Thyroid gland (tissue), 4 donors: ENCODE results near the gene STK32B.

Experiments
- CTCF ChIP-seq, 6 experiments: fragments of 200-600 bp in 3 of 6; fragments of 450-650 bp in 3 of 6; sonication (generic) in 3 of 6; IDR thresholded peaks; one replicate each; pipeline ENCODE4 v1.5.1; 2016 to 2019; ENCODE audit warnings: antibody characterized with exemption in 6 of 6, mild to moderate bottlenecking in 2 of 6, inconsistent platforms in 1 of 6, moderate library complexity in 1 of 6
- POLR2A ChIP-seq, 2 donors: fragments of 450-650 bp; IDR thresholded peaks; one replicate each; pipeline ENCODE4 v1.6.1; 2017; ENCODE audit warnings: antibody characterized with exemption in 2 of 2, mild to moderate bottlenecking in 2 of 2, moderate library complexity in 1 of 2

DNA sequence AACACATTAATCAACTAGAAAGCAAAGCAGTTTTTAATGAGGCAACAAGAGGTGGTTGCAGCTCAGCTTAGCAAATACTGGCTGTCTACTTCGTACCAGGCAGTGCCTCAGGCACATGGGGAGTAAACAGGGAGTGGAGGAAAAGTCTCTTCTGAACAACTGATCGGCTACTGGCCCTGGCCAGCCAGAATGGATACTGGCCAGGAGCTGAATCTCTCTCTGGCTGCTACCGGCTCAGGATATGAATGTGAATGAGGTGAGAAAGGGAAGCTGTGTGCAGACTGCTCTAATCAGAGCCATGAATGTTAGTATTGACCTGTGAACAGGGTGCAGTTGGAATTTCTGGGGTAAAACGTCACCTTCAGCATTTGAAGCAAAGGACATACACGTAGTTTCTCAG lies 77.3 kb downstream of the STK32B start:
- TF ChIP-seq CTCF (IDR thresholded peaks at IDR 0.05) (no peak), POLR2A (IDR thresholded peaks at IDR 0.05) (no peak)
